Sigmoid colon (tissue), 4 donors: Measurements from ENCODE around the gene MARCHF5.

Experiments
- POLR2A ChIP-seq, 2 donors: fragments of 450-650 bp; IDR thresholded peaks; one replicate each; pipeline ENCODE4 v1.6.1; 2016; ENCODE audit warnings: antibody characterized with exemption in 2 of 2, mild to moderate bottlenecking in 2 of 2, moderate library complexity in 2 of 2
- POLR2AphosphoS5 ChIP-seq, 4 donors: sonication (generic); formaldehyde crosslinking; IDR thresholded peaks; one replicate each; pipeline ENCODE4 v1.6.1; 2017; ENCODE audit warnings: antibody characterized with exemption in 4 of 4

DNA sequence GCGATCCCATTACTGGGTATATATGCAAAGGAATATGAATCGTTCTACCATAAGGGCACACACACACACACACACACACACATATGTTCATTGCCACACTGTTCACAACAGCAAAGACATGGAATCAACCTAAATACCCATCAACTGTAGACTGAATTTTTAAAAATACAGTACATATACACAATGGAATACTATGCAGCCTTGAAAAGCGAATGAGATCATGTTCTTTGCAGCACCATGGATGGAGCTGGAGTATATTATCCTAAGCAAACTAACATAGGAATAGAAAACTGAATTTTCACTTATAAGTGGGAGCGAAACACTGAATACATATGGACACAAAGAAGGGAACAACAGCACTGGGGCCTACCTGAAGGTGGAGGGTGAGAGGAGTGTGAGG is 72.5 kb downstream of the MARCHF5 start:
- TF ChIP-seq POLR2A (IDR thresholded peaks at IDR 0.05) (no peak), POLR2AphosphoS5 (IDR thresholded peaks at IDR 0.05) (no peak)
